B cell (primary cell): Measurements from ENCODE around the gene SCFD2.

ENCODE experiments used
- EZH2 ChIP-seq: IDR thresholded peaks from 2 replicates; pipeline ENCODE4 v1.6.1; 2012; ENCODE audit warnings: borderline replicate concordance, low read depth, mild to moderate bottlenecking, moderate library complexity, low read length; ENCODE audit not compliant: insufficient read depth, poor library complexity, severe bottlenecking
- TF ChIP-seq, protein P1 (sequence below): fragments of 200-600 bp; IDR thresholded peaks from one replicate; pipeline ENCODE4 v1.8.0; 2022; ENCODE audit warnings: antibody characterized with exemption, mild to moderate bottlenecking

DNA sequence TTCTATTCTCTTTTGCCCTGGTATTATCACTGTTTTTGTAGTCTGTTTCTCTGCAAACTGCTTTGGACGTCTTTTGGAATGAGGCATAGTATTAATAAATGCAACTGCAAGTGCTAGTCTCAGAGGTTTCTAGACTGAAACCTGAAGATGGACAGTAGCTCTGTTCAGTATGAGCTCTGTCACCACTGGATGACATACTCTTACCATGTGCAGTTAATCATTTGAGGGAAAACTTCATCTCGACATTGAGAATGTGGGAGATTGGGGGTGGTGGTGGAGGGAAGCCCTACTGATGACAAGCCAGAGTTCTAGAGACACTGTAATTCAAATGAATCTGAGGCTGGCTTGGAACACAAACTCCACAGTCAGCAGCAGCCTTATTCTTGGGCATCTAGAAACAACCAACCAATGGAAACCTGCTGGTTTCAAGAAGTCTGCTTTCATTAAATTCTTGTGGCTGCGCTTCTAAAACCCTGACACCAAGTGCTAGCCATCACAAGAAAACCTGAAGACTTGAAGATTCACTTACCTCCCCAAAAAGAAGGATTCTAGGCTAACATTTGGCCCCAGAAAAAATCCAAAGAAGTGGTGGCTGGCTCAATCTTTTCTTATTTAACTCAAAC lies 342.1 kb downstream of the SCFD2 start:
- TF ChIP-seq, protein P1, sequence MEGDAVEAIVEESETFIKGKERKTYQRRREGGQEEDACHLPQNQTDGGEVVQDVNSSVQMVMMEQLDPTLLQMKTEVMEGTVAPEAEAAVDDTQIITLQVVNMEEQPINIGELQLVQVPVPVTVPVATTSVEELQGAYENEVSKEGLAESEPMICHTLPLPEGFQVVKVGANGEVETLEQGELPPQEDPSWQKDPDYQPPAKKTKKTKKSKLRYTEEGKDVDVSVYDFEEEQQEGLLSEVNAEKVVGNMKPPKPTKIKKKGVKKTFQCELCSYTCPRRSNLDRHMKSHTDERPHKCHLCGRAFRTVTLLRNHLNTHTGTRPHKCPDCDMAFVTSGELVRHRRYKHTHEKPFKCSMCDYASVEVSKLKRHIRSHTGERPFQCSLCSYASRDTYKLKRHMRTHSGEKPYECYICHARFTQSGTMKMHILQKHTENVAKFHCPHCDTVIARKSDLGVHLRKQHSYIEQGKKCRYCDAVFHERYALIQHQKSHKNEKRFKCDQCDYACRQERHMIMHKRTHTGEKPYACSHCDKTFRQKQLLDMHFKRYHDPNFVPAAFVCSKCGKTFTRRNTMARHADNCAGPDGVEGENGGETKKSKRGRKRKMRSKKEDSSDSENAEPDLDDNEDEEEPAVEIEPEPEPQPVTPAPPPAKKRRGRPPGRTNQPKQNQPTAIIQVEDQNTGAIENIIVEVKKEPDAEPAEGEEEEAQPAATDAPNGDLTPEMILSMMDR = no peak
- no peak for TF ChIP-seq EZH2
